CD8-positive, alpha-beta memory T cell (primary cell): ENCODE measurements around the gene NPL. TPM values are rescaled to one million over a fixed set of nuclear protein-coding genes. Genes with fewer than 3 reads are reported as not detected.
A peak's percentile ranks its signal among the peaks of the same experiment; 100 is the strongest.

Source experiments
- CTCF ChIA-PET: fragments of 350-600 bp; sonication (Branson Sonifier 250); formaldehyde crosslinking; loops from one replicate; lab custom pipeline; 2021; ENCODE audit warnings: antibody characterized with exemption; lab: Charles Lee
- POLR2A ChIA-PET: fragments of 350-600 bp; sonication (Branson Sonifier 250); formaldehyde crosslinking; loops from one replicate; lab custom pipeline; 2021; ENCODE audit warnings: antibody characterized with exemption; lab: Charles Lee
- DNase-seq, 5 donors: peaks; one replicate each; pipeline versions ENCODE4 v3.0.0 to v3.0.0-alpha.2; 2020 to 2022; ENCODE audit warnings: mixed read lengths in 1 of 5
- H3K27ac ChIP-seq: one replicate; pipeline ENCODE4 v1.7.0; 2013; ENCODE audit warnings: low read depth, mild to moderate bottlenecking, low read length, moderate library complexity
- H3K27me3 ChIP-seq: 2 replicates; pipeline ENCODE4 v1.7.0; 2013; ENCODE audit warnings: low read length, mild to moderate bottlenecking; ENCODE audit not compliant: insufficient read depth, poor library complexity, severe bottlenecking
- H3K36me3 ChIP-seq: 2 replicates; pipeline ENCODE4 v1.7.0; 2013; ENCODE audit warnings: mild to moderate bottlenecking, low read length, moderate library complexity; ENCODE audit not compliant: insufficient read depth
- H3K4me1 ChIP-seq: 2 replicates; pipeline ENCODE4 v1.7.0; 2013; ENCODE audit warnings: mild to moderate bottlenecking, low read length, moderate library complexity; ENCODE audit not compliant: insufficient read depth
- H3K4me3 ChIP-seq: 2 replicates; pipeline ENCODE4 v1.7.0; 2013; ENCODE audit warnings: mild to moderate bottlenecking, low read length
- H3K9me3 ChIP-seq: 2 replicates; pipeline ENCODE4 v1.7.0; 2013; ENCODE audit warnings: mild to moderate bottlenecking, low read length
- H3K27ac Mint-ChIP-seq, 8 donors: one replicate each; pipeline ENCODE4 v1.8.0; 2020 to 2021; ENCODE audit warnings: mixed read lengths in 8 of 8, mild to moderate bottlenecking in 6 of 8, inconsistent platforms in 3 of 8, moderate library complexity in 3 of 8
- H3K27me3 Mint-ChIP-seq, 2 donors: one replicate each; pipeline ENCODE4 v1.8.0; 2020 to 2021; ENCODE audit warnings: mixed read lengths in 2 of 2, mild to moderate bottlenecking in 1 of 2, moderate library complexity in 1 of 2
- H3K36me3 Mint-ChIP-seq, 3 donors: one replicate each; pipeline ENCODE4 v1.8.0; 2020 to 2021; ENCODE audit warnings: mixed read lengths in 3 of 3, inconsistent platforms in 1 of 3, mild to moderate bottlenecking in 1 of 3
- H3K4me1 Mint-ChIP-seq, 3 donors: one replicate each; pipeline ENCODE4 v1.8.0; 2020 to 2021; ENCODE audit warnings: mixed read lengths in 3 of 3, inconsistent platforms in 1 of 3, mild to moderate bottlenecking in 1 of 3
- H3K4me3 Mint-ChIP-seq, 7 donors: one replicate each; pipeline ENCODE4 v1.8.0; 2020 to 2021; ENCODE audit warnings: mixed read lengths in 7 of 7, mild to moderate bottlenecking in 6 of 7, moderate library complexity in 4 of 7, inconsistent platforms in 2 of 7
- H3K9me3 Mint-ChIP-seq, 5 donors: one replicate each; pipeline ENCODE4 v1.8.0; 2020 to 2022; ENCODE audit warnings: mixed read lengths in 5 of 5, mild to moderate bottlenecking in 3 of 5, moderate library complexity in 2 of 5, inconsistent platforms in 1 of 5
- polyA plus RNA-seq: library from polyadenylated mRNA; unstranded; fragments of 300-500 nt; fragmentation: Illumina TruSeq; gene quantifications from one replicate; pipeline ENCODE4 v1.2.3, GENCODE V29; 2021
- total RNA-seq, 2 experiments: library from RNA; stranded (reverse); gene quantifications; one replicate each; pipeline ENCODE4 v1.2.3, GENCODE V29; 2021

Gene NPL
- total and polyA plus RNA-seq, 3 experiments from 2014 or later: 8.5 to 12.3 (median 9.3) TPM

- Mint-ChIP-seq H3K27me3 (peaks cover 0 to 4% of the 10 kb centered on the region in 2 donors), H3K4me1 (peaks cover 5 to 10% (median 5%) of the 10 kb centered on the region in 3 donors), H3K36me3 (peaks cover 0 to 5% (median 2%) of the 10 kb centered on the region in 3 donors), H3K4me3 (peak overlapping the region in 1 of 7 donors; percentile 10), H3K9me3 (peaks cover 0 to 2% (median 0%) of the 10 kb centered on the region in 5 donors), H3K27ac (peak overlapping the region in 1 of 8 donors; percentile 15)
- no peaks in the 10 kb centered on the region for H3K27me3 ChIP-seq
- H3K9me3 ChIP-seq: no peaks in the 10 kb centered on the region
- H3K36me3 ChIP-seq: no peaks in the 10 kb centered on the region
- CTCF ChIA-PET: no interaction called here
- no peak overlapping the region for H3K4me3 ChIP-seq
- H3K4me1 ChIP-seq: peaks cover 3% of the 10 kb centered on the region
- POLR2A ChIA-PET: no interaction called here
- H3K27ac ChIP-seq: no peak overlapping the region
- DNase-seq: no peak
These were observed 44.8 kb downstream of the NPL start for GRCh38 chr1:182834326-182834725.

- Mint-ChIP-seq H3K27ac (peak overlapping the region in 1 of 8 donors; percentile 22), H3K36me3 (peaks cover 0 to 12% (median 6%) of the 10 kb centered on the region in 3 donors), H3K27me3 (peaks cover 0 to 7% of the 10 kb centered on the region in 2 donors), H3K4me1 (peaks cover 15 to 21% (median 16%) of the 10 kb centered on the region in 3 donors), H3K9me3 (peaks cover 0 to 2% (median 0%) of the 10 kb centered on the region in 5 donors), H3K4me3 (peak overlapping the region in 1 of 7 donors; percentile 9)
- Histone ChIP-seq H3K27me3 (no peaks in the 10 kb centered on the region), H3K27ac (no peak overlapping the region), H3K4me3 (no peak overlapping the region), H3K36me3 (no peaks in the 10 kb centered on the region), H3K9me3 (no peaks in the 10 kb centered on the region), H3K4me1 (peaks cover 11% of the 10 kb centered on the region)
- ChIA-PET POLR2A (no interaction called here), CTCF (no interaction called here)
- DNase-seq: no peak
These were observed 46.2 kb downstream of the NPL start for GRCh38 chr1:182835806-182836205.

- CTCF ChIA-PET: interaction anchor here (0.7 to 1.6 kb wide), 2 partner anchors 15 to 46 kb away, joined by 3 read pairs; no protein-coding TSS in a partner anchor
- H3K27me3 Mint-ChIP-seq: peaks cover 0 to 7% of the 10 kb centered on the region in 2 donors
These were observed 49.9 kb downstream of the NPL start, which contains the start of gene DHX9 for GRCh38 chr1:182839209-182840066. DHX9 (plus strand) TSS chr1:182839347; CDS start chr1:182842567, 3,220 bp downstream.

GRCh38 chr1:182841368-182841988, 51.9 kb downstream of the NPL start:
- DNase-seq: no peak
- peaks cover 0 to 5% of the 10 kb centered on the region in 2 donors for H3K27me3 Mint-ChIP-seq
- H3K4me1 Mint-ChIP-seq: peaks cover 62 to 75% (median 66%) of the 10 kb centered on the region in 3 donors
- peak overlapping the region; percentile 57 to 98 (median 94) for H3K27ac Mint-ChIP-seq
- peaks cover 57% of the 10 kb centered on the region for H3K4me1 ChIP-seq
- CTCF ChIA-PET: no interaction called here
- H3K4me3 Mint-ChIP-seq: peak overlapping the region; percentile 93 to 99 (median 96)
- H3K9me3 ChIP-seq: no peaks in the 10 kb centered on the region
- no peak overlapping the region for H3K27ac ChIP-seq
- H3K9me3 Mint-ChIP-seq: peaks cover 0 to 2% (median 0%) of the 10 kb centered on the region in 5 donors
- POLR2A ChIA-PET: interaction anchor here (0.7 kb wide), 1 partner anchor 11 kb away, joined by 3 read pairs; no protein-coding TSS in a partner anchor
- no peaks in the 10 kb centered on the region for H3K27me3 ChIP-seq
- peak overlapping the region; percentile 2 for H3K4me3 ChIP-seq
- peaks cover 0 to 57% (median 11%) of the 10 kb centered on the region in 3 donors for H3K36me3 Mint-ChIP-seq
- peaks cover 22% of the 10 kb centered on the region for H3K36me3 ChIP-seq

More at GRCh38 chr1:182839209-182840066, 49.9 kb downstream of the NPL start, which contains the start of gene DHX9:
- Mint-ChIP-seq H3K4me3 (peak within 1 kb of the TSS; percentile 93 to 99 (median 96)), H3K4me1 (peaks cover 48 to 57% (median 53%) of the 10 kb centered on the region in 3 donors), H3K36me3 (peaks cover 0 to 38% (median 5%) of the 10 kb centered on the region in 3 donors), H3K27ac (peak within 1 kb of the TSS; percentile 93 to 98 (median 97)), H3K9me3 (peaks cover 0 to 2% (median 0%) of the 10 kb centered on the region in 5 donors)
- peaks cover 8% of the 10 kb centered on the region for H3K36me3 ChIP-seq
- peak within 1 kb of the TSS; percentile 97 for H3K4me3 ChIP-seq
- no peaks in the 10 kb centered on the region for H3K27me3 ChIP-seq
- DNase-seq: peak; percentile 94 to 97 (median 96)
- POLR2A ChIA-PET: interaction anchor here (0.5 to 1.1 kb wide), 6 partner anchors 223 to 1806 kb away, joined by 3 to 10 read pairs (median 6); partner anchors contain the start of gene RNASEL
- peaks cover 42% of the 10 kb centered on the region for H3K4me1 ChIP-seq
- no peaks in the 10 kb centered on the region for H3K9me3 ChIP-seq
- peak within 1 kb of the TSS; percentile 86 for H3K27ac ChIP-seq

GRCh38 chr1:182842265-182842664, 52.7 kb downstream of the NPL start:
- H3K4me1 Mint-ChIP-seq: peaks cover 70 to 83% (median 73%) of the 10 kb centered on the region in 3 donors
- Histone ChIP-seq H3K4me1 (peaks cover 57% of the 10 kb centered on the region), H3K27me3 (no peaks in the 10 kb centered on the region), H3K9me3 (no peaks in the 10 kb centered on the region), H3K27ac (no peak overlapping the region), H3K4me3 (no peak overlapping the region), H3K36me3 (peaks cover 24% of the 10 kb centered on the region)
- H3K27me3 Mint-ChIP-seq: peaks cover 0 to 5% of the 10 kb centered on the region in 2 donors
- CTCF ChIA-PET: interaction anchor here (0.6 kb wide), 1 partner anchor 242 kb away, joined by 3 read pairs; no protein-coding TSS in a partner anchor
- peaks cover 0 to 2% (median 0%) of the 10 kb centered on the region in 5 donors for H3K9me3 Mint-ChIP-seq
- H3K4me3 Mint-ChIP-seq: peak overlapping the region; percentile 34 to 99 (median 62)
- H3K27ac Mint-ChIP-seq: peak overlapping the region in 4 of 8 donors; percentile 21 to 93 (median 58)
- no peak for DNase-seq
- peaks cover 6 to 65% (median 12%) of the 10 kb centered on the region in 3 donors for H3K36me3 Mint-ChIP-seq
- POLR2A ChIA-PET: no interaction called here

- peaks cover 60% of the 10 kb centered on the region for H3K4me1 ChIP-seq
- ChIA-PET CTCF (no interaction called here), POLR2A (interaction anchor here (1.2 kb wide), 1 partner anchor 229 kb away, joined by 3 read pairs; no protein-coding TSS in a partner anchor)
- no peak for DNase-seq
- H3K36me3 Mint-ChIP-seq: peaks cover 13 to 88% (median 23%) of the 10 kb centered on the region in 3 donors
- H3K4me3 ChIP-seq: no peak overlapping the region
- peak overlapping the region in 3 of 7 donors; percentile 28 to 66 (median 35) for H3K4me3 Mint-ChIP-seq
- peaks cover 87 to 97% (median 89%) of the 10 kb centered on the region in 3 donors for H3K4me1 Mint-ChIP-seq
- no peaks in the 10 kb centered on the region for H3K27me3 ChIP-seq
- peaks cover 49% of the 10 kb centered on the region for H3K36me3 ChIP-seq
- H3K9me3 Mint-ChIP-seq: no peaks in the 10 kb centered on the region
- H3K9me3 ChIP-seq: no peaks in the 10 kb centered on the region
- H3K27me3 Mint-ChIP-seq: no peaks in the 10 kb centered on the region
- H3K27ac Mint-ChIP-seq: peak overlapping the region in 4 of 8 donors; percentile 6 to 53 (median 48)
- H3K27ac ChIP-seq: no peak overlapping the region
These were observed 55.8 kb downstream of the NPL start for GRCh38 chr1:182845379-182845778.

- Histone ChIP-seq H3K9me3 (no peaks in the 10 kb centered on the region), H3K4me1 (peaks cover 55% of the 10 kb centered on the region), H3K36me3 (peaks cover 53% of the 10 kb centered on the region), H3K27ac (no peak overlapping the region), H3K27me3 (no peaks in the 10 kb centered on the region), H3K4me3 (no peak overlapping the region)
- Mint-ChIP-seq H3K36me3 (peaks cover 13 to 87% (median 22%) of the 10 kb centered on the region in 3 donors), H3K9me3 (no peaks in the 10 kb centered on the region), H3K4me1 (peaks cover 84 to 95% (median 85%) of the 10 kb centered on the region in 3 donors), H3K27ac (peak overlapping the region in 1 of 8 donors; percentile 79), H3K4me3 (no peak overlapping the region), H3K27me3 (no peaks in the 10 kb centered on the region)
- ChIA-PET CTCF (no interaction called here), POLR2A (interaction anchor here (1.2 kb wide), 1 partner anchor 230 kb away, joined by 3 read pairs; no protein-coding TSS in a partner anchor)
- no peak for DNase-seq
These were observed 56.3 kb downstream of the NPL start for GRCh38 chr1:182845894-182846293.
